ENCODE data around the gene POMC. TPM values are rescaled to one million over a fixed set of nuclear protein-coding genes. Genes with fewer than 3 reads are reported as not detected.

POMC gene
- total RNA-seq, 1 experiment from 2014 or later: 1.6 TPM

DNA sequence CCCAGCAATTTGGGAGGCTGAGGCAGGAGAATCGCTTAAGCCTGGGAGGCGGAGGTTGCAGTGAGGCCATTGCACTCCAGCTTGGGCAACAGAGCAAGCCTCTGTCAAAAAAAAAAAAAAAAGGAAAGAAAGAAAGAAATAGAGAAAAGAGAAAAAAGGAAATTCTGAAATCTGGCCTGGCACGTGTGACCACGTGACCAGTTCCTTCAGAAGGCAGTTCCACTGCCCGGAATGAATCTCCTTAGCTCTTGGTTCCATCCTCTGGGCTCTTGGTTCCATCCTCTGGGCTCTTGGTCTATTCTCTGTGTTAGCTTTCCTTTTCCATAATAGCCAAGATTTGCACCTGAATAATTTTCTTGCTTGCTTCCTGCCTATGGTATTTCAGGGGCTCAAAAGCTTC lies 5.3 kb upstream of the POMC start:
- DNase-seq: no peak
- no peak overlapping the region for H2AFZ ChIP-seq (ENCODE audit: low read length)
- no peaks in the 10 kb centered on the region for H3K79me2 ChIP-seq (ENCODE audit: insufficient read depth, low read length)
- Mint-ChIP-seq H3K36me3 (ENCODE audit: insufficient read depth in 1 of 3, low read depth in 3 of 3) (no peaks in the 10 kb centered on the region), H3K4me3 (no peak overlapping the region), H3K27me3 (ENCODE audit: low read depth) (peaks cover 49% of the 10 kb centered on the region), H3K4me1 (peaks cover 10 to 21% of the 10 kb centered on the region in 2 experiments), H3K27ac (no peak overlapping the region), H3K9me3 (no peaks in the 10 kb centered on the region)
- TF ChIP-seq CTCF (conservative IDR thresholded peaks at IDR 0.05): no peak
- no peak overlapping the region for H2BK15ac ChIP-seq (ENCODE audit: low read depth, low read length)
- H2AK5ac ChIP-seq (ENCODE audit: insufficient read length, low read length): no peak overlapping the region
- no peak overlapping the region for H2BK5ac ChIP-seq (ENCODE audit: insufficient read length, low read length)
- no peak overlapping the region for H3K23ac ChIP-seq (ENCODE audit: insufficient read length, low read depth, low read length)
- no peak overlapping the region for H3T11ph ChIP-seq (ENCODE audit: low read length)
- H3K4me1 ChIP-seq (ENCODE audit: insufficient read depth, low read length): no peaks in the 10 kb centered on the region
- H3K56ac ChIP-seq (ENCODE audit: insufficient read length, low read depth, low read length): no peak overlapping the region
- no peak overlapping the region for H3K14ac ChIP-seq (ENCODE audit: insufficient read depth, low read length)
- no peak overlapping the region for H3K4ac ChIP-seq (ENCODE audit: low read depth, low read length)
- H3K27me3 ChIP-seq (ENCODE audit: insufficient read depth, low read length): peaks cover 17% of the 10 kb centered on the region; the same call in 1 of the 2 replicates
- no CpG with 5 or more reads among the region's 5 CpGs for WGBS (ENCODE audit: extremely low coverage, insufficient read length, low lambda C conversion rate)
- no peaks in the 10 kb centered on the region for H3K23me2 ChIP-seq (ENCODE audit: insufficient read length, low read depth, low read length, poor library complexity, severe bottlenecking)
- no peak overlapping the region for H4K5ac ChIP-seq (ENCODE audit: insufficient read length, low read depth, low read length)
- H3K9ac ChIP-seq (ENCODE audit: extremely low read depth, insufficient read length, low read length): no peak overlapping the region
- no peak overlapping the region for H2BK12ac ChIP-seq (ENCODE audit: insufficient read length, low read depth, low read length)
- no peaks in the 10 kb centered on the region for H3K9me3 ChIP-seq (ENCODE audit: control insufficient read depth, low read depth, low read length)
- no peaks in the 10 kb centered on the region for H4K20me1 ChIP-seq (ENCODE audit: control insufficient read depth, insufficient read depth, insufficient read length)
- no peak overlapping the region for H3K18ac ChIP-seq (ENCODE audit: insufficient read length, low read depth, low read length)
- H2BK20ac ChIP-seq (ENCODE audit: low read depth, low read length, poor library complexity, severe bottlenecking): no peak overlapping the region
- H3K27ac ChIP-seq (ENCODE audit: insufficient read length, low read depth, low read length): no peak overlapping the region
- no peak overlapping the region for H3K4me2 ChIP-seq (ENCODE audit: insufficient read depth, insufficient read length, low read length)
- H3K79me1 ChIP-seq (ENCODE audit: insufficient read depth, low read depth, low read length, poor library complexity, severe bottlenecking): no peaks in the 10 kb centered on the region
- H4K8ac ChIP-seq (replicated peaks; ENCODE audit: insufficient read length, low read depth, low read length): no peak overlapping the region
- H2BK120ac ChIP-seq (ENCODE audit: low read depth, low read length, poor library complexity, severe bottlenecking): no peak overlapping the region
- no peak overlapping the region for H4K91ac ChIP-seq (ENCODE audit: insufficient read length, low read depth, low read length)
